HCT116 (cell line): ENCODE results near the gene RUNX1. TPM values are rescaled to one million over a fixed set of nuclear protein-coding genes. Genes with fewer than 3 reads are reported as not detected.

Experiments
- ATAC-seq: fragments of 200-7000 bp; cut with Tn5 transposase; 2 replicates; pipeline ENCODE4 v1.9.1; 2020; ENCODE audit warnings: mild to moderate bottlenecking, moderate library complexity
- BruUV-seq: library from RNA; stranded (reverse); fragments of 400-500 nt; replicated peaks from 2 replicates; lab custom pipeline; 2021; lab: Mats Ljungman, UMichigan
- CTCF ChIA-PET: fragments of 300-600 bp; sonication (Branson Sonifier 250); formaldehyde crosslinking; loops from one replicate; lab custom pipeline; 2021; ENCODE audit warnings: antibody characterized with exemption; lab: Charles Lee
- POLR2A ChIA-PET: fragments of 300-600, 350-600 bp; sonication (Branson Sonifier 250); formaldehyde crosslinking; loops from one replicate; lab custom pipeline; 2021; ENCODE audit warnings: antibody characterized with exemption; lab: Charles Lee
- RAD21 ChIA-PET, 2 experiments: fragments of 300-600 bp; sonication (Branson Sonifier 250); formaldehyde crosslinking; loops; one replicate each; lab custom pipeline; 2023; ENCODE audit warnings: low total read pairs in 2 of 2; ENCODE audit not compliant: uncharacterized antibody in 2 of 2, unreplicated experiment in 2 of 2, low non-redundant PET in 1 of 2; lab: Charles Lee
- DNase-seq: peaks from one replicate; pipeline ENCODE4 v3.0.0-alpha.2; 2010; ENCODE audit warnings: low read depth, low spot score
- H2AFZ ChIP-seq: fragments of 200-600 bp; shearing (Covaris generic), sonication (generic); 2 replicates; pipeline ENCODE4 v1.6.1; 2017; ENCODE audit warnings: low read depth, mixed run types, mixed read lengths, antibody characterized with exemption, low read length; ENCODE audit not compliant: poor library complexity, severe bottlenecking
- H3K27ac ChIP-seq: 2 replicates; pipeline ENCODE4 v1.5.1; 2012; ENCODE audit warnings: low read depth, low read length
- H3K27me3 ChIP-seq: fragments of 200-600 bp; sonication (generic); 2 replicates; pipeline ENCODE4 v1.6.1; 2016; ENCODE audit warnings: mixed run types, low read length, mixed read lengths; ENCODE audit not compliant: insufficient read depth
- H3K36me3 ChIP-seq, 2 experiments: fragments of 200-500 bp in 1 of 2; fragments of 200-600 bp in 1 of 2; sonication (Bioruptor generic) in 1 of 2; sonication (generic) in 1 of 2; 2 replicates each; pipeline versions ENCODE4 v1.5.1 to v1.6.1; 2014 to 2016; ENCODE audit warnings: low read length in 2 of 2, inconsistent platforms in 1 of 2, mixed read lengths in 1 of 2, mixed run types in 1 of 2; ENCODE audit not compliant: insufficient read depth in 2 of 2, control insufficient read depth in 1 of 2
- H3K4me1 ChIP-seq, 2 experiments: fragments of 200-600 bp in 1 of 2; sonication (generic) in 1 of 2; 2 replicates each; pipeline versions ENCODE4 v1.5.1 to v1.6.1; 2012 to 2017; ENCODE audit warnings: low read length in 2 of 2, inconsistent platforms in 1 of 2, mild to moderate bottlenecking in 1 of 2, mixed read lengths in 1 of 2, mixed run types in 1 of 2, moderate library complexity in 1 of 2; ENCODE audit not compliant: insufficient read depth in 2 of 2, control insufficient read depth in 1 of 2
- H3K4me2 ChIP-seq: fragments of 200-600 bp; sonication (generic); 2 replicates; pipeline ENCODE4 v1.6.1; 2017; ENCODE audit warnings: mixed run types, low read length, mixed read lengths
- H3K4me3 ChIP-seq, 2 experiments: fragments of 200-600 bp in 1 of 2; sonication (generic) in 1 of 2; replicated peaks in 1 of 2; 2 replicates each; pipeline ENCODE4 v1.5.1; 2011 to 2016; ENCODE audit warnings: low read length in 2 of 2, control low read depth in 1 of 2, low read depth in 1 of 2, mild to moderate bottlenecking in 1 of 2, mixed read lengths in 1 of 2, mixed run types in 1 of 2
- H3K79me2 ChIP-seq: fragments of 200-600 bp; sonication (generic); 2 replicates; pipeline ENCODE4 v1.6.1; 2017; ENCODE audit warnings: mild to moderate bottlenecking, mixed run types, low read length, moderate library complexity, mixed read lengths; ENCODE audit not compliant: insufficient read depth
- H3K9ac ChIP-seq: fragments of 200-600 bp; sonication (generic); 2 replicates; pipeline ENCODE4 v1.6.1; 2016; ENCODE audit warnings: low read length, mixed read lengths
- H3K9me2 ChIP-seq: fragments of 200-600 bp; sonication (generic), shearing (Covaris generic); 2 replicates; pipeline ENCODE4 v1.6.1; 2017; ENCODE audit warnings: mixed run types, mild to moderate bottlenecking, moderate library complexity; ENCODE audit not compliant: insufficient read depth
- H3K9me3 ChIP-seq, 2 experiments: fragments of 200-500 bp in 1 of 2; fragments of 200-600 bp in 1 of 2; sonication (Bioruptor generic) in 1 of 2; sonication (generic) in 1 of 2; 2 replicates each; pipeline ENCODE4 v1.6.1; 2014 to 2017; ENCODE audit warnings: low read length in 2 of 2, mixed read lengths in 2 of 2, inconsistent platforms in 1 of 2, low read depth in 1 of 2, mild to moderate bottlenecking in 1 of 2, mixed run types in 1 of 2, moderate library complexity in 1 of 2; ENCODE audit not compliant: control insufficient read depth in 1 of 2, insufficient read depth in 1 of 2
- H4K20me1 ChIP-seq: fragments of 200-600 bp; sonication (generic), shearing (Covaris generic); 2 replicates; pipeline ENCODE4 v1.6.1; 2017; ENCODE audit warnings: mixed run types, mild to moderate bottlenecking, moderate library complexity; ENCODE audit not compliant: insufficient read depth
- CBX3 ChIP-seq: IDR thresholded peaks from 2 replicates; pipeline ENCODE4 v1.6.1; 2012; ENCODE audit warnings: low read depth
- CEBPB ChIP-seq: IDR thresholded peaks from 2 replicates; pipeline ENCODE4 v1.6.1; 2012; ENCODE audit warnings: low read depth
- EGR1 ChIP-seq: IDR thresholded peaks from 2 replicates; pipeline ENCODE4 v1.6.1; 2012; ENCODE audit warnings: low read depth
- ELF1 ChIP-seq: IDR thresholded peaks from 2 replicates; pipeline ENCODE4 v1.6.1; 2012; ENCODE audit warnings: low read depth, borderline replicate concordance
- EZH2 ChIP-seq: fragments of 200-600 bp; sonication (generic); IDR thresholded peaks from 2 replicates; pipeline ENCODE4 v1.6.1; 2017; ENCODE audit warnings: antibody characterized with exemption, mixed run types
- EZH2phosphoT487 ChIP-seq: fragments of 200-600 bp; IDR thresholded peaks from 2 replicates; pipeline ENCODE4 v1.6.1; 2018; ENCODE audit warnings: antibody characterized with exemption, borderline replicate concordance
- FOSL1 ChIP-seq: IDR thresholded peaks from 2 replicates; pipeline ENCODE4 v1.6.1; 2012; ENCODE audit warnings: low read depth
- JUND ChIP-seq: IDR thresholded peaks from 2 replicates; pipeline ENCODE4 v1.6.1; 2012
- POLR2A ChIP-seq: IDR thresholded peaks from 2 replicates; pipeline ENCODE4 v1.7.0; 2011; ENCODE audit warnings: borderline replicate concordance; ENCODE audit not compliant: insufficient read depth, insufficient read length; ENCODE audit errors: extremely low read depth
- POLR2AphosphoS5 ChIP-seq: IDR thresholded peaks from 2 replicates; pipeline ENCODE4 v1.6.1; 2011; ENCODE audit warnings: mild to moderate bottlenecking, low read depth, low read length, moderate library complexity
- RAD21 ChIP-seq: IDR thresholded peaks from 2 replicates; pipeline ENCODE4 v1.6.1; 2012; ENCODE audit warnings: low read depth, mild to moderate bottlenecking
- REST ChIP-seq: IDR thresholded peaks from 2 replicates; pipeline ENCODE4 v1.6.1; 2012; ENCODE audit warnings: low read depth
- SIN3A ChIP-seq: IDR thresholded peaks from 2 replicates; pipeline ENCODE4 v1.6.1; 2012; ENCODE audit warnings: low read depth
- SRF ChIP-seq: IDR thresholded peaks from 2 replicates; pipeline ENCODE4 v1.6.1; 2012; ENCODE audit warnings: low read depth
- TCF7L2 ChIP-seq: IDR thresholded peaks from 2 replicates; pipeline ENCODE4 v1.7.0; 2011; ENCODE audit warnings: borderline replicate concordance, inconsistent platforms; ENCODE audit not compliant: insufficient read depth, insufficient read length; ENCODE audit errors: extremely low read depth
- YY1 ChIP-seq: IDR thresholded peaks from 2 replicates; pipeline ENCODE4 v1.6.1; 2011; ENCODE audit warnings: low read length, low read depth, moderate library complexity, mild to moderate bottlenecking; ENCODE audit not compliant: insufficient replicate concordance; ENCODE audit errors: extremely low read depth
- ZBTB33 ChIP-seq: IDR thresholded peaks from 2 replicates; pipeline ENCODE4 v1.6.1; 2011; ENCODE audit warnings: mild to moderate bottlenecking, low read length, moderate library complexity; ENCODE audit not compliant: insufficient replicate concordance; ENCODE audit errors: extremely low read depth
- ZNF274 ChIP-seq: fragments of 200-500 bp; sonication (Bioruptor generic); IDR thresholded peaks from 2 replicates; pipeline ENCODE4 v1.6.1; 2014; ENCODE audit warnings: mild to moderate bottlenecking, low read depth, low read length, inconsistent platforms
- intact Hi-C: fragments of 100-400 bp; cut with micrococcal nuclease; formaldehyde crosslinking; loops from 2 replicates; pipeline ENCODE4 v1.10.0; 2022
- total RNA-seq: library from RNA; stranded (reverse); gene quantifications from one replicate; pipeline ENCODE4 v1.2.1, GENCODE V29; 2021; ENCODE audit not compliant: unreplicated experiment
- TF ChIP-seq, protein P1 (sequence below), 3 experiments: fragments of 200-600 bp in 1 of 3; sonication (generic) in 1 of 3; IDR thresholded peaks in 2 of 3; conservative IDR thresholded peaks in 1 of 3; 2 replicates each; pipeline ENCODE4 v1.5.1; 2012 to 2017; ENCODE audit warnings: low read depth in 2 of 3, low read length in 2 of 3, antibody characterized with exemption in 1 of 3, borderline replicate concordance in 1 of 3, control low read depth in 1 of 3, mild to moderate bottlenecking in 1 of 3, mixed read lengths in 1 of 3, mixed run types in 1 of 3, moderate library complexity in 1 of 3; ENCODE audit not compliant: insufficient read depth in 1 of 3
- TF ChIP-seq, protein P2 (sequence below): IDR thresholded peaks from 2 replicates; pipeline ENCODE4 v1.6.1; 2012

Gene RUNX1
- total RNA-seq, 1 experiment from 2014 or later = 33.5 TPM

DNA sequence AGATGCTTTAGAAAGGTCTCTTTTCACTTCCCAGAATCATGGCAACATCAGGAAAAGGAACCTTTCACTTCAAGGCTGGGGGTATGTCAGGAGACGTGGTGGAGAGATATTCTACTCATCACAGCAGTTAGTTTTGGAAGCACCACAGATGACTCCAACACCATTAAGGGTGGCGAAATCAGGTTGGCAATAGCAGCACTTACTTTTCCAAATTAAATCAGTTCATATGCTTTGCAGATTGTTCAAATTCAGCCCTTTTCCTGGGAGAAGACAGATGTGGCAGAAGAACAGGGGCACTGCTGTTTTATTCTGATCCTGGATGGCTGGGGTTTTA, 79.0 kb downstream of the RUNX1 start:
- Histone ChIP-seq H3K4me1 (peaks cover 0 to 9% of the 10 kb centered on the region in 2 experiments; a peak in 2 of 4 replicates), H3K27me3 (no peaks in the 10 kb centered on the region), H4K20me1 (no peaks in the 10 kb centered on the region), H2AFZ (no peak overlapping the region), H3K9me2 (no peaks in the 10 kb centered on the region), H3K27ac (no peak overlapping the region), H3K9ac (no peak overlapping the region), H3K4me2 (no peak overlapping the region), H3K9me3 (no peaks in the 10 kb centered on the region), H3K4me3 (no peak overlapping the region), H3K79me2 (no peaks in the 10 kb centered on the region), H3K36me3 (no peaks in the 10 kb centered on the region)
- DNase-seq = no peak
- BruUV-seq = no TSS peak
- CTCF ChIA-PET = no interaction called here
- RAD21 ChIA-PET = no interaction called here
- intact Hi-C loops = no loop called here
- ATAC-seq = no peak
- POLR2A ChIA-PET = no interaction called here
- no peak for TF ChIP-seq POLR2A
- no peak for TF ChIP-seq CEBPB
- no peak for TF ChIP-seq YY1
- TF ChIP-seq REST = no peak
- no peak for TF ChIP-seq CBX3
- TF ChIP-seq RAD21 = no peak
- no peak for TF ChIP-seq EZH2
- TF ChIP-seq SIN3A = no peak
- TF ChIP-seq EZH2phosphoT487 = no peak
- TF ChIP-seq POLR2AphosphoS5 = no peak
- no peak for TF ChIP-seq ZNF274
- TF ChIP-seq, protein P1, sequence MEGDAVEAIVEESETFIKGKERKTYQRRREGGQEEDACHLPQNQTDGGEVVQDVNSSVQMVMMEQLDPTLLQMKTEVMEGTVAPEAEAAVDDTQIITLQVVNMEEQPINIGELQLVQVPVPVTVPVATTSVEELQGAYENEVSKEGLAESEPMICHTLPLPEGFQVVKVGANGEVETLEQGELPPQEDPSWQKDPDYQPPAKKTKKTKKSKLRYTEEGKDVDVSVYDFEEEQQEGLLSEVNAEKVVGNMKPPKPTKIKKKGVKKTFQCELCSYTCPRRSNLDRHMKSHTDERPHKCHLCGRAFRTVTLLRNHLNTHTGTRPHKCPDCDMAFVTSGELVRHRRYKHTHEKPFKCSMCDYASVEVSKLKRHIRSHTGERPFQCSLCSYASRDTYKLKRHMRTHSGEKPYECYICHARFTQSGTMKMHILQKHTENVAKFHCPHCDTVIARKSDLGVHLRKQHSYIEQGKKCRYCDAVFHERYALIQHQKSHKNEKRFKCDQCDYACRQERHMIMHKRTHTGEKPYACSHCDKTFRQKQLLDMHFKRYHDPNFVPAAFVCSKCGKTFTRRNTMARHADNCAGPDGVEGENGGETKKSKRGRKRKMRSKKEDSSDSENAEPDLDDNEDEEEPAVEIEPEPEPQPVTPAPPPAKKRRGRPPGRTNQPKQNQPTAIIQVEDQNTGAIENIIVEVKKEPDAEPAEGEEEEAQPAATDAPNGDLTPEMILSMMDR (IDR thresholded peaks at IDR 0.05 in 2 of 3, conservative IDR thresholded peaks at IDR 0.05 in 1 of 3; ENCODE audit: borderline replicate concordance in 1 of 3, insufficient read depth in 1 of 3, low read depth in 2 of 3, low read length in 2 of 3) = no peak
- no peak for TF ChIP-seq JUND
- no peak for TF ChIP-seq ELF1
- no peak for TF ChIP-seq ZBTB33
- no peak for TF ChIP-seq SRF
- TF ChIP-seq FOSL1 = no peak
- no peak for TF ChIP-seq TCF7L2
- TF ChIP-seq, protein P2, sequence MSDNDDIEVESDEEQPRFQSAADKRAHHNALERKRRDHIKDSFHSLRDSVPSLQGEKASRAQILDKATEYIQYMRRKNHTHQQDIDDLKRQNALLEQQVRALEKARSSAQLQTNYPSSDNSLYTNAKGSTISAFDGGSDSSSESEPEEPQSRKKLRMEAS = no peak
- TF ChIP-seq EGR1 = no peak
